GM23248 (cell line): Measurements from ENCODE around the gene DHX38. TPM values are rescaled to one million over a fixed set of nuclear protein-coding genes. Genes with fewer than 3 reads are reported as not detected.

Experiments
- DNase-seq: peaks from one replicate; pipeline ENCODE4 v3.0.0-alpha.2; 2015
- H2AFZ ChIP-seq: fragments of 200-600 bp; sonication (generic); 2 replicates; pipeline ENCODE4 v1.6.1; 2016; ENCODE audit warnings: antibody characterized with exemption
- H3F3A ChIP-seq: fragments of 200-600 bp; sonication (generic); 2 replicates; pipeline ENCODE4 v1.6.1; 2016; ENCODE audit warnings: mild to moderate bottlenecking, antibody characterized with exemption, mixed run types; ENCODE audit not compliant: insufficient read depth
- H3K27ac ChIP-seq: fragments of 200-600 bp; sonication (generic); 2 replicates; pipeline ENCODE4 v1.5.1; 2016; ENCODE audit warnings: mild to moderate bottlenecking
- H3K27me3 ChIP-seq: fragments of 200-600 bp; sonication (generic); replicated peaks from 2 replicates; pipeline ENCODE4 v1.6.1; 2016; ENCODE audit warnings: mild to moderate bottlenecking; ENCODE audit not compliant: insufficient read depth
- H3K36me3 ChIP-seq: fragments of 200-600 bp; sonication (generic); 2 replicates; pipeline ENCODE4 v1.6.1; 2016; ENCODE audit warnings: low read depth, mild to moderate bottlenecking
- H3K4me1 ChIP-seq: fragments of 200-600 bp; sonication (generic); 2 replicates; pipeline ENCODE4 v1.6.1; 2016; ENCODE audit warnings: mild to moderate bottlenecking; ENCODE audit not compliant: insufficient read depth
- H3K4me2 ChIP-seq: fragments of 200-600 bp; sonication (generic); one replicate; pipeline ENCODE4 v1.6.1; 2016; ENCODE audit warnings: mild to moderate bottlenecking; ENCODE audit not compliant: unreplicated experiment
- H3K4me3 ChIP-seq: fragments of 200-600 bp; sonication (generic); 2 replicates; pipeline ENCODE4 v1.5.1; 2016; ENCODE audit warnings: mild to moderate bottlenecking
- H3K79me2 ChIP-seq: fragments of 200-600 bp; sonication (generic); 2 replicates; pipeline ENCODE4 v1.6.1; 2016; ENCODE audit warnings: mild to moderate bottlenecking; ENCODE audit not compliant: insufficient read depth
- H3K9ac ChIP-seq: fragments of 200-600 bp; sonication (generic); 2 replicates; pipeline ENCODE4 v1.6.1; 2016; ENCODE audit warnings: mild to moderate bottlenecking
- H3K9me2 ChIP-seq: fragments of 200-600 bp; sonication (generic); 2 replicates; pipeline ENCODE4 v1.6.1; 2016; ENCODE audit warnings: mixed run types, mild to moderate bottlenecking, moderate library complexity; ENCODE audit not compliant: insufficient read depth
- H3K9me3 ChIP-seq: fragments of 200-600 bp; sonication (generic); one replicate; pipeline ENCODE4 v1.6.1; 2017; ENCODE audit warnings: low read depth
- H4K20me1 ChIP-seq: fragments of 200-600 bp; sonication (generic); 2 replicates; pipeline ENCODE4 v1.6.0; 2016; ENCODE audit not compliant: insufficient read depth
- EZH2 ChIP-seq: fragments of 200-600 bp; sonication (generic); IDR thresholded peaks from 2 replicates; pipeline ENCODE4 v1.6.1; 2018; ENCODE audit warnings: antibody characterized with exemption, mild to moderate bottlenecking; ENCODE audit not compliant: insufficient read depth, poor library complexity, severe bottlenecking
- EZH2phosphoT487 ChIP-seq: fragments of 200-600 bp; sonication (generic); IDR thresholded peaks from 2 replicates; pipeline ENCODE4 v1.6.1; 2018; ENCODE audit warnings: antibody characterized with exemption, moderate library complexity, mild to moderate bottlenecking, low read depth; ENCODE audit not compliant: insufficient read depth
- WGBS, 2 experiments: methylation state at CpG; one replicate each; pipeline ENCODE4 v1.1.6; 2015 to 2017; ENCODE audit warnings: low lambda C conversion rate in 2 of 2, low coverage in 1 of 2; ENCODE audit errors: missing lambda C conversion rate in 2 of 2; 5-methylcytosine and 5-hydroxymethylcytosine counted together
- in situ Hi-C: fragments of 300-500 bp; cut with MboI; formaldehyde crosslinking; loops from 2 replicates; pipeline ENCODE4 v1.15.0; 2020
- polyA plus RNA-seq: library from polyadenylated mRNA; unstranded; fragments of >200 nt; fragmentation: Nextera tagmentation; extraction: Ambion mirVana; gene quantifications from 2 replicates; pipeline ENCODE4 v1.2.1, GENCODE V29; 2016
- total RNA-seq: library from RNA; depleted of rRNA; stranded (reverse); fragments of >200 nt; shearing (Covaris generic); gene quantifications from 2 replicates; pipeline ENCODE4 v1.2.3, GENCODE V29; 2014

The DHX38 gene
- total and polyA plus RNA-seq, 2 experiments from 2014 or later: 23.7 to 31.5 TPM

DNA sequence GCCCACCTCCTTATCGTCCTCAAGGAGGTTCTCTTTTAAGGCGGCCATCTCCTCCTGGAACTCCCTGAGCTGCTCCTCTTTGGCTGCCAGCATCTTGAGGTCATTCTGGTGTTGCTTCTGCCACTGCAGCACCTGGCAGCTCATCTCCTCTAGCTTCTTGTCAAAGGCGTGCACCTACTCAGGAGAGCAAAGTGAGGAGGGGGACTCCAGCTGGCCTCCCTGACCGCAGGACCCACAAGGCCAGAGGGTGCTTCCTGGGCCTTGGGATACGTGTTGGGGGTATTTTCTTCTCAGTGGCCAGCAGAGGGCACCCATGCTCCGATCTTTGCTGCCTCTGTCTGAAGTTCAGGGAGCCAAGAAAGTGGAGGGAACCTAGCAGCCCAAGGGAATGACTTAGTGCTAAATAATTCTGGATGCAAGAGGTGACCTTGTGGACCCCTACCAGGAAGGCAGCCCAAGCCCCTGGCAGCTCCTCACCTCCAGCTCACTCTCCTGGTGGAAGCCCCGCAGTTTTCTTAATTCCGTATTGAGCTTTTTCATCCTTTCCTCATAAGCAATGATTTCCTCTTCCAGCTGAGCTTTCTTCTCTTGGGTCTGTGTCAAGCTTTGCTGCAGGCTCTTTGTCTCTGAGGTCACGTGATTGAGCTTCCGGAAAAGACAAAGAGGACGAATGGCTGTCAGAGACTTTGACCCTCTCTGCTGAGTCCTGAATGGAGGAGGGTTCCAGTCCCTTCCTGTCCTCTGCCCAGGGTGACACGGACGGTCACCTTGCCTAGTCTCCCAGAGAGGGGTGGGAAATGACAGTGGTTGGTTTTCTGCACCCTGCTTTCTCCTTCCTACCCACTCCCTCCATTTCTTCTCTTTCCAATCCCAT lies 31.4 kb downstream of the DHX38 start:
- Histone ChIP-seq H3K27ac (no peak overlapping the region), H2AFZ (0 out of 2 replicates have a peak overlapping the region, but pooled peaks have one; percentile 52), H3K4me3 (no peak overlapping the region), H3K4me1 (no peaks in the 10 kb centered on the region), H3K9me3 (no peaks in the 10 kb centered on the region), H3F3A (no peaks in the 10 kb centered on the region), H3K9ac (no peak overlapping the region), H3K27me3 (no peaks in the 10 kb centered on the region), H3K9me2 (no peaks in the 10 kb centered on the region), H3K79me2 (no peaks in the 10 kb centered on the region), H3K4me2 (no peak overlapping the region), H3K36me3 (no peaks in the 10 kb centered on the region), H4K20me1 (no peaks in the 10 kb centered on the region)
- in situ Hi-C loops: loop anchor here (10.0 kb wide), 1 partner anchor 340 kb away; no protein-coding TSS in a partner anchor
- TF ChIP-seq EZH2: no peak
- TF ChIP-seq EZH2phosphoT487: no peak
- peak; percentile 78 for DNase-seq
- WGBS, 2 experiments: 30 to 35% methylated on average over 13 of the region's 13 CpGs

DNA sequence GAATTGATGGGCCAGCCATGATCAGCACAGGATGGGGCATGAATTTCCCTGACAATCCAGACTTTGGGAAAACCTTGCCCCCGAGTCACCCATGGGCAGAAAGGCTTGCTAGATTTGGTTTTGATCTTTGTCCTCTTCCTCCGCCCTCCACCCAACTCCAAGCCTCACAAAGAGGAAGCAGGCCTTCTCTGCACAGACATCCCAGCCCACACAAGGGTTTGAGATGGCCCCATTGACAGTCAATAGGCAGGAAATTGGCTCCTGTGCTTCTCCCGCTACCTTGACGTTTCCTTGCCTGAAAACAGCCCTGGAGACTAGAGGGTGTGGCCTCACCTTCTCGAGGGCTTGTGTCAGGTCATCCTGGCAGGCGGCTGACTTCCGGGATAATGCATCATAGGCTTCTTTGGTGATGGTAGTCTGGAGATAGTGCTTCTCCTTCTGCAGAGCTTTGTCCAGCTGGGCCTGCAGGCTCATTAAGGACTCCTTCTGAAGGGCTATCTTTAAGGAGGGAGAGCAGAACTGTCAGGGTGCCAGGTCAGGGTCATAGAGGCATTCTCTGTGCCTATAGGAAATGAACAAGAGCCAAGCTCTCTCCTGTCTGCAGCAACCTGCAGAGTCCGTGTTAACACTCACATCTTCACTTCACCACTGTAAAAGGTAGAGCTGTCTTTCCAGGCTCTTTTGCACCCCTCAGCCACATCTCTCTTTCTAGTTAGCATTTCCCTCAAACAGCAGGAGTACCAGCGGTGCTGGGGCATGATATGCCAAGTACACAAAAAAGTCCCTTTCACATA lies 32.2 kb downstream of the DHX38 start:
- WGBS, 2 experiments: 80% methylated on average over 9 of the region's 9 CpGs
- no peak for DNase-seq
- Histone ChIP-seq H3K9me2 (no peaks in the 10 kb centered on the region), H2AFZ (no peak overlapping the region), H3K27me3 (no peaks in the 10 kb centered on the region), H3K4me2 (no peak overlapping the region), H3K36me3 (no peaks in the 10 kb centered on the region), H3K4me1 (no peaks in the 10 kb centered on the region), H4K20me1 (no peaks in the 10 kb centered on the region), H3K9ac (no peak overlapping the region), H3K9me3 (no peaks in the 10 kb centered on the region), H3K4me3 (no peak overlapping the region), H3K27ac (no peak overlapping the region), H3F3A (no peaks in the 10 kb centered on the region), H3K79me2 (no peaks in the 10 kb centered on the region)
- TF ChIP-seq EZH2 (no peak), EZH2phosphoT487 (no peak)
- in situ Hi-C loops: loop anchor here (10.0 kb wide), 1 partner anchor 339 kb away; no protein-coding TSS in a partner anchor

DNA sequence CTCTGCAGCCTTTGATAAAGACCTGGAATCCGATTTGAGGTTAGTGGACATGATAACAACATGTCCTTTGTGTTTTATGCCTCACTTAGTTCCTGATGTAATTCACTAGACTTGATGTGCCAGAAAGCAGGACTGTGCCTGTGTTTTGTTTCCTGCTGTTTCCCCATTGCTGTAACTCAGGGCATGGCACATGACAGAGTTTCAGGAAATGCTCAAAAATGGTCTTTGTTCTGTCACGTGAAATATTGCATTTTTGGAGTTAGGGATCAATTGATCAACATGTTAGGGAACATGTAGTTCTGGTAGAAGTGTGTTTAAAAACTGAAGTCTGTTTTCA lies 32.8 kb downstream of the DHX38 start:
- in situ Hi-C loops: loop anchor here (10.0 kb wide), 1 partner anchor 338 kb away; no protein-coding TSS in a partner anchor
- H3K9me2 ChIP-seq: no peaks in the 10 kb centered on the region
- H3K79me2 ChIP-seq: no peaks in the 10 kb centered on the region
- H2AFZ ChIP-seq: no peak overlapping the region
- DNase-seq: no peak
- 56 to 60% methylated on average over 2 of the region's 2 CpGs for WGBS, 2 experiments
- TF ChIP-seq EZH2phosphoT487 (no peak), EZH2 (no peak)
- H3K36me3 ChIP-seq: no peaks in the 10 kb centered on the region
- H3K4me2 ChIP-seq: no peak overlapping the region
- H3K27me3 ChIP-seq: no peaks in the 10 kb centered on the region
- no peaks in the 10 kb centered on the region for H3K4me1 ChIP-seq
- no peaks in the 10 kb centered on the region for H3F3A ChIP-seq
- H3K9ac ChIP-seq: no peak overlapping the region
- H3K4me3 ChIP-seq: no peak overlapping the region
- no peaks in the 10 kb centered on the region for H3K9me3 ChIP-seq
- H4K20me1 ChIP-seq: no peaks in the 10 kb centered on the region
- no peak overlapping the region for H3K27ac ChIP-seq

DNA sequence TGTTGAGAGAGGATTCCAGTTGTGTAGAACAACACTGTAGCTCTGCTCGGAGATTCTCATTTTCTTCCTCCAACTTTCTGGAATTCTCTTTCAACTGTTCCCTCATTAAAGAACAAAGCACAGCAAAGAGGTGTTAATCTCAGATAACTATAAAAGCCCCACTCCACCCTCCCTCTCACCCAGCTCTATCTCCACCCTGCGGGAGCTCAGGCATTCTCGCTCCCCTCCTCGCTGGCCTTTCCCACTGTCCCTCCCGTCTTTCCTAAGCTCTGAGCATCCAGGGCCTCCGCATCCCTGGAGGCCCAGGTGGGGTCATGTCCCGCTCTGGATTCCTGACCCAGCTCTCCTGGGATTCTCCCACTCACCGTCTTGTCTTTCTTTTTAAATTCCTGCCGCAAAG lies 35.1 kb downstream of the DHX38 start:
- TF ChIP-seq EZH2phosphoT487: no peak
- TF ChIP-seq EZH2: no peak
- Histone ChIP-seq H3K79me2 (no peaks in the 10 kb centered on the region), H3K9me2 (no peaks in the 10 kb centered on the region), H4K20me1 (no peaks in the 10 kb centered on the region), H2AFZ (no peak overlapping the region), H3K27me3 (no peaks in the 10 kb centered on the region), H3K4me1 (no peaks in the 10 kb centered on the region), H3K9me3 (no peaks in the 10 kb centered on the region), H3K27ac (no peak overlapping the region), H3K4me3 (no peak overlapping the region), H3K36me3 (no peaks in the 10 kb centered on the region), H3F3A (no peaks in the 10 kb centered on the region), H3K9ac (no peak overlapping the region), H3K4me2 (no peak overlapping the region)
- DNase-seq: no peak
- in situ Hi-C loops: loop anchor here (10.0 kb wide), 1 partner anchor 336 kb away; no protein-coding TSS in a partner anchor
- 86 to 87% methylated on average over 9 of the region's 9 CpGs for WGBS, 2 experiments
